Suppressor macrophage (primary cell): ENCODE data around the gene KCTD6.
"Not testable (repeated sequence)": the region's sequence is repeated elsewhere in the genome, so short reads cannot be mapped to it uniquely, and the experiment has no call there.

Experiments used
- DNase-seq, 4 experiments: peaks; one replicate each; pipeline ENCODE4 v3.0.0-alpha.2; 2020 to 2022

KCTD6 gene

GRCh38 chr3:58524326-58524888 lies 32.5 kb downstream of the KCTD6 start:
- DNase-seq: no peak

GRCh38 chr3:58526515-58526957 lies 34.6 kb downstream of the KCTD6 start:
- DNase-seq: peak; percentile 82 to 94 (median 86)

DNA sequence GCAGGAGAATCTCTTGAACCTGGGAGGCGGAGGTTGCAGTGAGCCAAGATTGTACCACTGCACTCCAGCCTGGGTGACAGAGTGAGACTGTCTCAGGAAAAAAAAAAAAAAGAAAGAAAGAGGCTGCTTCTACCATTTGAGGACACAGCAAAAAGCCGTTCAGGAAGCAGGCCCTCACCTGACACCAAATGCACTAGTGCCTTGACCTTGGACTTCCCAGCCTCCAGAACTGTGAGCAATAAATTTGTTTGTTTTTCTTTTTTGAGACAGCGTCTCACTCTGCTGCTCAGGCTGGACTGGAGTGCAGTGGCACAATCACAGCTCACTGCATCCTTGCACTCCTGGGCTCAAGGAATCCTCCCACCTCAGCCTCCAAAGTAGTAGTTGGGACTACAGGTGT lies 35.5 kb downstream of the KCTD6 start:
- DNase-seq: not testable (repeated sequence)

DNA sequence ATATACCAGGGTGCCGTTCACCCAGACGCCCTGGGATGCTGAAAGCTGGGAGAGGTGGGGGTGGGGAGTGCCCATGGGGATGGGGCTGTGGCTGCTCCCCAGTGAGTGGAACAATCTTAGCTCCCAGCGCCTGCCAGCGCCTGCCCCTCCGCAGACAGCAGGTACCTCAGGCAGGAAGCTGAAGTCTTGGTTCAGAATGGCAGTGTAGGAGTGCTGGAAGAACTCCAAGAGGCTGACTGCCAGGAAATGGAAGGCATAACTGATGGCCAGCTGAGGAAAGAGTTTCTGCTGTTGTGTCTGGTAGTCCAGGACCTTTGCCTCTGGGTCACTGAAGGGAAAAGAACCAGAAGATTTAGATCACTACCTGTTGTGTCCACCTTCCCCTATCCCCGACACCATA lies 36.7 kb downstream of the KCTD6 start:
- peak; percentile 23 to 55 (median 46) for DNase-seq

DNA sequence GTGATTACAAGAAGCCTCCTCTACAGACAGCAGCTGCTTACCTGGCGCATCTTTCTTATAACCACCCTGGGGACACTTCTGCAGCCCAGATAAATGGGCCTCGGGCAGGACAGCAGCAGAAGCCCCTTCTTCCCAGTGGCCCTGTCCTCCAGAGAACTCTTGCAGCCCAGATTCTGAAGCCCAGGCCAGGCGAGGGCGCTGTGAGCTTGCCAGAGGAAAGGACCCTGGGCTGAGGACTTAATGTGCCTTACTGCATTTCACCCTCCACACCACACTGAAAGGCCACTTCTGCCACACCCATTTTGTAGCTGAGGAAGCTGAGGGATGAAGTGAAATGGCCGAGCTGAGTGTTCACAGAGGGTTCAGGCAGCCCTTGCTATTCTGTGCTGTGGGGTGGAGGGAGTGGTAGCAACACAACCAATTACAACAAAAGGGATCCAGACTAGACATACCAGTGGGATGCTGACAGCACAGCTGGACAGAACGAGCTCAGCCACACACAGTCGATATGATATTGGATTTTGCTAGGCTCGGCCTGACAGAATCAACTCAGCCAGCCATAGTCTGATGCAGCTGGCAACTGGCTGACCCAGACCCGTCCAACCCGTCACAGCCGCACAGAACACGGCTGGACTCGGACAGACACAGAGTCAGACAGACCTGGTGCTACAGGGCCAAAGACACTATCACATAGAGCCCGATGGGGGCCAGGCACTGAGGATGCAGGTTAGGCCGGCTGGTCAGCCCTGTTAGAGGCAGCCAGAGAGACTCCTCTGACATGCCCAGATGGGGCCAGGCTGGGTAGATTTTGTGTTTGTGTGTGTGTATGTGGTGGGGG lies 37.8 kb downstream of the KCTD6 start:
- no peak for DNase-seq

- DNase-seq: no peak
Measured at GRCh38 chr3:58530354-58530865, 38.5 kb downstream of the KCTD6 start.

DNA sequence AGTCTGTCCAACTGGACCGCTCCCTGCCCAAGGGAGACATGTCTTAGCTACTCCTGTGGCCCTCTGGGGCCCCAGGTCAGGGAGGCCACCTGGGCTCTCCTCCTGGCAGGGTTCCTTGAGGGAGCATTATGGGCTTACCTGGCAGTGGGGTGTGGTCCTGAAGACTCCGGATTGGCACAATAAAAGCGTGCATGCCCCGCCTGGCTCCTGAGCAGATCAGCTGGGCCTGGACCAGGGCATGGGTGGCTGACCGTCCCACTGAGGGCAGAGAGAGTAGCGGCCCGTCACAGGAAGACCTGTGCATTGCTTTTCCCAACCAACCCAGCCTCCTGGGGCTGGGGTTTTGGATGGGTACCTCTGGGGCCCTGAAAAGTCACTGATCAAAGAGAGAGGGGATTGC lies 39.7 kb downstream of the KCTD6 start:
- no peak for DNase-seq

- peak in 1 of 4 experiments; percentile 22 for DNase-seq
Measured at GRCh38 chr3:58531956-58532355, 40.1 kb downstream of the KCTD6 start.

- DNase-seq: peak; percentile 89 to 93 (median 92)
Measured at GRCh38 chr3:58532794-58533220, 40.9 kb downstream of the KCTD6 start.

DNA sequence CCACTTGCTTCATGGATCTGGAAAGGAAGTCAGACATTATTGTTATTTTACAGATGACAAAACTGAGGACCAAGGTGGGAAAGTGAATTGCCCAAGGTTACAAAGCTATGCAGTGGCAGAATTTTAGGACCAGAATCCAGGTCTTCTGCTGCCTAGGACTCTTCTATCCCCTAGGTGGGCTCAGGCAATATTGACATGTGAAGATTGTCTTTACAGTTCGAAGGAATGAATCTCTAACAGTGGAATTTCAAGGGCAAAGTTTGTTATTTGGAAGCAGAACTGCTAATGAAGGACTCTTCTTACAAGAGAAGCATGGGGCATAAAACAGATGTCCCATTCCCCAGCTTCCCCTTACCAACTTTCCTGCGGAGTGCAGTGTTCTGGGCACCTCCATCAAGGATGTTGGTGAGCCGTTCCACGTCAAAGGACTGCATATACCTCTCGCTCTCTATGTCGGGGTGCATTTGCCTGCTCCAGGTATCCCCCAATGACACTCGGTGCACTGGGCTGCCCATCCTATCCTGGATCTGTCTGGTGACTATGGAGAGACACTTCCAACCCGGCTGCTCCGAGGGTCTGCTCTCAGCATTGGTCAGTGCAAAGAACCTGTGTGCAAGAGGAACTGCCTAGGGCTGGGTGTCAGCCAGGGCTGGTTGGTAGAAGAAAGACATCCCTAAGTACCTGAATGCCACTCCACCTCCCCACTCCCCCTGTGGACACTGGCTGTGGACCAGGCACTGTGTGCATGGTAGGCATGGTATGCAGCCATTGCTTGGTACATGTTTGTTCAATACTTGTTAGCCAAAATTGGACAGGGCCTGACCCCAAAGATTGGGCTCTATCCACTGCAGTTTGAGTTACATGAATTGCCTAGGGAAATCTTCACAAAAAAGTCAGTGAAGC lies 42.9 kb downstream of the KCTD6 start:
- no peak for DNase-seq

DNA sequence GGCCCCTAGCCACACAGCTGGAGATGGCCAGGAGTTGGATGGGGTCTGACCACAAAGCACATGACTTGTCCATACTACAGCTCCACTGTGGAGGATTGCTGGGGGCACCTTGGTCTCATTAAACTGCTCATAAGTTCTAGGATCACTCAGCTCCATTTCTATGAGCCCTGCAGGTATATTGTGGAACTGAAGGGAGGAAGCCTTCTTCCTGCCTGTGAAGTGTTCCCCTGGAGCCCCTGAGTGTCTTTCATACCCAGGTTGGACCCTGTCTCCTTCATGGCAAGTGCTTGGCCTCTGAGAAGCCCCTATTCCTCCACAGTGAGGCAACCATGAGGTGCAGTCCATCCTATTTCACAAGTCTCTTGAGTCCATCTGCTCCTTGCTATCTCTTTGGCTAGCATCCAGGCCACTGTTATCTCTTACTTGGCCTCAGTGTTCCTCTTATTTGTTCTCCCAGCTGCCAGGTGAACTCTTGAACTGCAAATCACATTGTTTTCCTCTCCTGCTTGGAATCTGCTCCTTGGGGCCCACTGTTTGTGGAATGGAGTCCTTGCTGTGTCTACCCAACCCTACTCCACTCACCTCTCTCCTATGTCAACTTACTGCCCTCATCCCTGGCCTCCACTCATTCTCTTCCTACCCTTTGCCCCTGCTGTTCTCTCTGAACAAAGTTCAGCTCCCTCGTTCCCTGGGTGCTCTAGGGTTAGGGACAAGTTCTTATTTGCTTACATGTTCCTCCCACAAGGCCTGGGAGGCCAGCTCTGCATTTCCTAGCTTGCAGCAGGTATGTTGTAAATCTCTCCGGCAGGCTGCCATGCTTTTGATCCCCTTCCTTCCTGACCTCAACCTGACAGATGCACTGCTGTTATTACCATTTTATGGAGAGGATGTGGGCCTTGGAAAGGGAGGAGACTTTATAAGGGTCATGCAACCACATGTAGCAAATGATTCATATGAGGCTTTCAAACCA lies 43.9 kb downstream of the KCTD6 start:
- no peak for DNase-seq

- DNase-seq: no peak
Measured at GRCh38 chr3:58536501-58537411, 44.9 kb downstream of the KCTD6 start, which contains the start of gene ACOX2. ACOX2 (minus strand) TSS chr3:58537190; CDS start chr3:58535106, 2,084 bp downstream.

DNA sequence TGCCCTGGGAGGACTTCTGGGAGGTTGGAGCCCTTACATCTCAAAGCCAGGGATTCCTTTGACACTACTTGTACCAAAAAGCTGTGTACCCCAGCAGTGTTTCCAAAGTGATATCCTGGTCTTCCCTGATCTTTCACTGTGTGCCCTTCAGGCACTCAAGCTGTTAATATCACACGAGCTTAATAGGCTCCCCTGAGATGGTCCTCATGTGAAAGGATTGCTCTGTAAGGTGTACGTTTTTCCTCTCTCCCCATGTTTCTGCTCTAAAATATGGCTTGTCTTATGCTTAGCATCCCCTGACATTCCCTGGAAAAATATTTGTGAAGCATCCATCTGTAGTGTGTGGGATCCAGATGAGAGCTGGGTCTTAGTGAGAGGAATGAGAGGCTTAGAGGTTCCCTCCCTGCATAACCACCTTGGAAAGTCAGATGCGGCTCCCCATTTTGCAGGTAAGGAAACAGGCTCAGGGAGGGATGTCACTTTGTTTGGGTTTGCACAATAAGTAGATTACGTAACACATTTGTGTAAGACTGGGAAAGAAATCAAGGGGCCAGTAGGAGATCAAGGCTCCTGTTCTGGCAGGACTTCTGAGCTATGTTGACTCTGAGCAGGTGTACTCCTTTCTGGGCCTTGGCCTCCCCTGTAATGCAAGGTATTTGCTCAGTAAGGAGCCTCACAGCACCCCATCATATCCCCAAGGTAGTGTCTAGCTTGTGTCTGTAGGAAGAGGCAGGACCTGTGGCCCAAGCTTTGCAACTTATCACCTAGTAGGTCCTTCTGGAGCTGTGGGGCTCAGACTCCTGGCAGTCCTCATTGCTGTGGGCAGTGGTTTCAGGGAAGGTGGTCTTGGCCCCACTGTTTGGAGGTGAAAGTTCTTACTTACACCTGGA lies 45.8 kb downstream of the KCTD6 start:
- DNase-seq: peak in 1 of 4 experiments; percentile 39

GRCh38 chr3:58539626-58540025 lies 47.7 kb downstream of the KCTD6 start:
- DNase-seq: no peak

- DNase-seq: no peak
Measured at GRCh38 chr3:58540176-58540858, 48.4 kb downstream of the KCTD6 start.

GRCh38 chr3:58544541-58544940 lies 52.6 kb downstream of the KCTD6 start:
- no peak for DNase-seq

DNA sequence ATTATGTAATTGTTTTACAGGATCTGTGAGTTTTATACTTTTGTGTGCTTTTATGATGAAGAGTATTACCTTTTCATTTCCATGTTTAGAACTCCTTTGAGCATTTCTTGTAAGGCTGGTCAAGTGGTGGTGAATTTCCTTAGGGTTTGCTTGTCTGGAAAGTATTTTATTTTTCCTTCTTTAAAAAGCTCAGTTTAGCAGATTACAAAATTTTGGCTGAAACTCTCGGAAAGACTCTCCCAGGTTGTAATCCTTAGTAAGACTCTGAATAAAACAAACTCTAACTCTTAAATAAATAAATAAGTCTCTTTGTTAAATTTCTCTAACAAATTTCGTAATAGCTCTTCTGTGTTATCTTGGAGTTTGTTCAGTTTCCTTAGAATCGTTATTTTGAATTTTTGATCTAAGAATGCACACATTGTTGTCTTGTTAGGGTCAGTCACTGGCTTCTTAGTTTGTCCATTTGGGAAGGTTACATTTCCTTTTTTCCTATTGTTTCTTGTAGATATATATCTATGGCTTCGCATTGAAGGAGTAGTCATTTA lies 59.8 kb downstream of the KCTD6 start:
- no peak for DNase-seq
